GM12891 (cell line): Measurements from ENCODE around the gene MAP3K3.

ENCODE experiments used
- DNase-seq: peaks from one replicate; pipeline ENCODE4 v3.0.0; 2011; ENCODE audit warnings: low spot score; ENCODE audit not compliant: insufficient read length
- FAIRE-seq: peaks from 2 replicates; lab custom pipeline; 2011; peaks lifted over from hg19 to GRCh38; lab: Jason Lieb, UNC
- PAX5 ChIP-seq: IDR thresholded peaks from 2 replicates; pipeline ENCODE4 v1.6.1; 2011; ENCODE audit warnings: low read length, moderate library complexity, mild to moderate bottlenecking; ENCODE audit not compliant: insufficient read depth, severe bottlenecking
- POLR2A ChIP-seq: IDR thresholded peaks from 2 replicates; pipeline ENCODE4 v1.6.1; 2011; ENCODE audit warnings: low read depth, low read length, control low read depth
- POLR2AphosphoS5 ChIP-seq: IDR thresholded peaks from 2 replicates; pipeline ENCODE4 v1.6.1; 2011; ENCODE audit warnings: low read depth, low read length, control low read depth
- POU2F2 ChIP-seq: IDR thresholded peaks from 2 replicates; pipeline ENCODE4 v1.6.1; 2011; ENCODE audit warnings: low read depth, mild to moderate bottlenecking, control low read depth, low read length, moderate library complexity
- SPI1 ChIP-seq: IDR thresholded peaks from 2 replicates; pipeline ENCODE4 v1.6.1; 2011; ENCODE audit warnings: low read depth, low read length, control low read depth
- TAF1 ChIP-seq: IDR thresholded peaks from 2 replicates; pipeline ENCODE4 v1.6.1; 2011; ENCODE audit warnings: low read depth, low read length, control low read depth

Gene MAP3K3

GRCh38 chr17:63647936-63648335, 25.7 kb downstream of the MAP3K3 start:
- TF ChIP-seq SPI1 (no peak), POLR2A (no peak), TAF1 (no peak), POLR2AphosphoS5 (no peak), POU2F2 (no peak), PAX5 (no peak)
- FAIRE-seq (no peak), DNase-seq (no peak)

- no peak for FAIRE-seq
- TF ChIP-seq PAX5 (no peak), SPI1 (no peak), POLR2A (no peak)
- no peak for DNase-seq
These were observed 27.6 kb downstream of the MAP3K3 start for GRCh38 chr17:63649813-63650212.

- FAIRE-seq = no peak
These were observed 29.9 kb downstream of the MAP3K3 start for GRCh38 chr17:63652106-63652505.

GRCh38 chr17:63653050-63653449, 30.8 kb downstream of the MAP3K3 start:
- TF ChIP-seq SPI1 (no peak), POLR2AphosphoS5 (no peak), POLR2A (no peak), PAX5 (no peak), TAF1 (no peak), POU2F2 (no peak)
- DNase-seq (no peak), FAIRE-seq (no peak)

More at GRCh38 chr17:63652106-63652505, 29.9 kb downstream of the MAP3K3 start:
- TF ChIP-seq POLR2AphosphoS5 (no peak), POU2F2 (no peak), POLR2A (no peak)
- DNase-seq = no peak

GRCh38 chr17:63657786-63658185, 35.6 kb downstream of the MAP3K3 start:
- no peak for FAIRE-seq
- no peak for TF ChIP-seq POLR2AphosphoS5
- no peak for TF ChIP-seq POU2F2
- TF ChIP-seq POLR2A = no peak
- TF ChIP-seq SPI1 = no peak
- TF ChIP-seq PAX5 = no peak
- no peak for TF ChIP-seq TAF1

GRCh38 chr17:63658366-63658765, 36.1 kb downstream of the MAP3K3 start:
- DNase-seq (no peak), FAIRE-seq (no peak)
- TF ChIP-seq SPI1 (no peak), POLR2A (no peak), PAX5 (no peak), POLR2AphosphoS5 (no peak), TAF1 (no peak), POU2F2 (no peak)

More at GRCh38 chr17:63657786-63658185, 35.6 kb downstream of the MAP3K3 start:
- no peak for DNase-seq

GRCh38 chr17:63659850-63660249, 37.6 kb downstream of the MAP3K3 start:
- no peak for TF ChIP-seq POU2F2
- TF ChIP-seq POLR2AphosphoS5 = no peak
- no peak for TF ChIP-seq TAF1
- TF ChIP-seq SPI1 = no peak
- no peak for TF ChIP-seq POLR2A
- TF ChIP-seq PAX5 = no peak
- FAIRE-seq = no peak

GRCh38 chr17:63665527-63666214, 43.5 kb downstream of the MAP3K3 start:
- DNase-seq = peak; percentile 32
- peak; percentile 82 for TF ChIP-seq SPI1
- TF ChIP-seq PAX5 = no peak
- peak; percentile 86 for FAIRE-seq

More at GRCh38 chr17:63659850-63660249, 37.6 kb downstream of the MAP3K3 start:
- no peak for DNase-seq

- TF ChIP-seq POU2F2 (no peak), TAF1 (no peak), PAX5 (no peak), POLR2A (no peak), POLR2AphosphoS5 (no peak), SPI1 (no peak)
- no peak for DNase-seq
- no peak for FAIRE-seq
These were observed 50.6 kb downstream of the MAP3K3 start for GRCh38 chr17:63672856-63673255.

- no peak for TF ChIP-seq TAF1
- TF ChIP-seq POLR2A = no peak
- no peak for TF ChIP-seq SPI1
- no peak for TF ChIP-seq POLR2AphosphoS5
- no peak for TF ChIP-seq POU2F2
- no peak for TF ChIP-seq PAX5
- no peak for FAIRE-seq
These were observed 53.0 kb downstream of the MAP3K3 start for GRCh38 chr17:63675231-63675606.

More at GRCh38 chr17:63675231-63675606, 53.0 kb downstream of the MAP3K3 start:
- DNase-seq = no peak
